K562 (cell line): ENCODE data around the gene SLC29A3. TPM values are rescaled to one million over a fixed set of nuclear protein-coding genes. Genes with fewer than 3 reads are reported as not detected.
A peak's percentile ranks its signal among the peaks of the same experiment; 100 is the strongest.

Source experiments
- ARHGAP35 ChIP-seq: fragments of 450-650 bp; IDR thresholded peaks from 2 replicates; pipeline ENCODE4 v1.6.1; 2018; ENCODE audit not compliant: partially characterized antibody
- BRD9 ChIP-seq: fragments of 450-650 bp; IDR thresholded peaks from 2 replicates; pipeline ENCODE4 v1.6.1; 2018; ENCODE audit warnings: low read depth; ENCODE audit not compliant: partially characterized antibody
- DDX20 ChIP-seq: fragments of 450-650 bp; IDR thresholded peaks from 2 replicates; pipeline ENCODE4 v1.6.1; 2016; ENCODE audit warnings: missing genetic modification characterization, low read depth, mild to moderate bottlenecking, missing compliant biosample characterization, moderate library complexity
- ETV5 ChIP-seq: sonication (generic); formaldehyde crosslinking; IDR thresholded peaks from 2 replicates; pipeline ENCODE4 v1.4.0; 2020; ENCODE audit warnings: low read depth, mild to moderate bottlenecking, missing genetic modification reagents
- LEF1 ChIP-seq: fragments of 450-650 bp; IDR thresholded peaks from 2 replicates; pipeline ENCODE4 v1.6.1; 2016; ENCODE audit warnings: mild to moderate bottlenecking
- NR2F6 ChIP-seq: fragments of 450-650 bp; formaldehyde crosslinking; IDR thresholded peaks from 2 replicates; pipeline ENCODE4 v1.4.0; 2020; ENCODE audit warnings: mild to moderate bottlenecking
- PTRF ChIP-seq: fragments of 450-650 bp; IDR thresholded peaks from 2 replicates; pipeline ENCODE4 v1.6.1; 2016; ENCODE audit warnings: mild to moderate bottlenecking, missing genetic modification characterization, missing compliant biosample characterization
- PURB ChIP-seq: sonication (generic); formaldehyde crosslinking; IDR thresholded peaks from 2 replicates; pipeline ENCODE4 v1.9.0; 2021; ENCODE audit warnings: low read depth, mild to moderate bottlenecking, missing genetic modification reagents
- RNF2 ChIP-seq: sonication (generic); IDR thresholded peaks from 2 replicates; pipeline ENCODE4 v1.6.1; 2016
- SAFB2 ChIP-seq: fragments of 200-400 bp; formaldehyde crosslinking; IDR thresholded peaks from 2 replicates; pipeline ENCODE4 v1.6.1; 2018; ENCODE audit warnings: borderline replicate concordance, low read length, low read depth, moderate library complexity; ENCODE audit not compliant: severe bottlenecking
- SAP30 ChIP-seq: fragments of 200-600 bp; sonication (generic); IDR thresholded peaks from 2 replicates; pipeline ENCODE4 v1.6.1; 2012; ENCODE audit warnings: borderline replicate concordance, low read depth, mild to moderate bottlenecking, moderate library complexity, low read length, control low read depth, inconsistent platforms; ENCODE audit not compliant: insufficient read depth, poor library complexity, severe bottlenecking
- SIN3A ChIP-seq, 2 experiments: fragments of 150-350 bp in 1 of 2; IDR thresholded peaks; 2 replicates each; pipeline ENCODE4 v1.6.1; 2011 to 2016; ENCODE audit warnings: borderline replicate concordance in 2 of 2, low read depth in 2 of 2, low read length in 2 of 2, mild to moderate bottlenecking in 2 of 2, moderate library complexity in 2 of 2; ENCODE audit not compliant: control insufficient read depth in 1 of 2
- SIRT6 ChIP-seq: IDR thresholded peaks from one replicate; pipeline ENCODE4 v1.6.1; 2012; ENCODE audit warnings: low read depth, mild to moderate bottlenecking, control low read depth, inconsistent platforms, low read length, moderate library complexity
- STAT6 ChIP-seq: sonication (generic); formaldehyde crosslinking; IDR thresholded peaks from 2 replicates; pipeline ENCODE4 v1.8.1; 2023; ENCODE audit warnings: mild to moderate bottlenecking, missing genetic modification reagents
- U2AF2 ChIP-seq: fragments of 200-400 bp; formaldehyde crosslinking; optimal IDR thresholded peaks from 2 replicates; pipeline ENCODE3; 2017; ENCODE audit warnings: low read depth, mild to moderate bottlenecking, low read length
- ZBTB8A ChIP-seq: fragments of 450-650 bp; IDR thresholded peaks from 2 replicates; pipeline ENCODE4 v1.6.1; 2018; ENCODE audit warnings: mild to moderate bottlenecking, moderate library complexity; ENCODE audit not compliant: partially characterized antibody
- ZHX1 ChIP-seq: fragments of 150-350 bp; conservative IDR thresholded peaks from 2 replicates; pipeline ENCODE4 v1.6.1; 2014; ENCODE audit warnings: low read length
- ZNF121 ChIP-seq: sonication (generic); formaldehyde crosslinking; conservative IDR thresholded peaks from 2 replicates; pipeline ENCODE4 v1.8.0; 2022; ENCODE audit warnings: missing genetic modification reagents
- ZNF197 ChIP-seq: fragments of 200-800 bp; sonication (Bioruptor generic); IDR thresholded peaks from 2 replicates; pipeline ENCODE4 v1.6.1; 2016; ENCODE audit warnings: low read depth, missing genetic modification characterization, missing compliant biosample characterization
- ZNF253 ChIP-seq: fragments of 250-450 bp; sonication (Bioruptor Pico); conservative IDR thresholded peaks from 2 replicates; pipeline ENCODE4 v1.6.1; 2021; ENCODE audit warnings: mild to moderate bottlenecking
- ZNF583 ChIP-seq: fragments of 250-450 bp; sonication (Bioruptor Pico); IDR thresholded peaks from 2 replicates; pipeline ENCODE4 v1.4.0; 2020
- polyA plus RNA-seq, 8 experiments: library from polyadenylated mRNA; depleted of rRNA in 4 of 8; stranded (reverse) in 5 of 8; unstranded in 3 of 8; fragments of >200 nt; fragmentation: Nextera tagmentation in 2 of 8; fragmentation: Illumina TruSeq in 1 of 8; extraction: Ambion mirVana in 2 of 8; extraction: Trizol in 1 of 8; gene quantifications; 2 replicates each; pipeline versions ENCODE4 v1.2.1 to v1.2.3, GENCODE V29; 2011 to 2014; ENCODE audit warnings: inconsistent platforms in 1 of 8, missing spikeins in 1 of 8
- total RNA-seq, 7 experiments: library from RNA; depleted of rRNA in 6 of 7; stranded (reverse); fragments of >200 nt in 6 of 7; fragmentation: Illumina TruSeq in 2 of 7; extraction: Trizol in 2 of 7; gene quantifications; 2 replicates each; pipeline versions ENCODE4 v1.2.1 to v1.2.3, GENCODE V29; 2011 to 2021; ENCODE audit warnings: low replicate concordance in 1 of 7
- TF ChIP-seq, protein P1 (sequence below): fragments of 250-450 bp; sonication (Bioruptor Pico); IDR thresholded peaks from 2 replicates; pipeline ENCODE4 v1.8.0; 2022; ENCODE audit warnings: moderate library complexity, mild to moderate bottlenecking, inconsistent platforms

The SLC29A3 gene
- total and polyA plus RNA-seq, 9 of the 15 experiments (the other 6 are each of a cell fraction or from before 2014, with no cell fraction given), result 2.1 to 10.7 (median 4.6) TPM

GRCh38 chr10:71343392-71343773 lies 24.3 kb downstream of the SLC29A3 start (continued):
- TF ChIP-seq ZHX1 (no peak), STAT6 (no peak), SIRT6 (no peak), SIN3A (IDR thresholded peaks at IDR 0.05; ENCODE audit: borderline replicate concordance in 2 of 2, control insufficient read depth in 1 of 2, low read depth in 2 of 2, low read length in 2 of 2) (no peak), U2AF2 (no peak), ZNF121 (CRISPR knock-in tag) (peak; percentile 54; the same call in 1 of the 2 replicates), PURB (no peak), ZNF253 (no peak), SAFB2 (no peak), BRD9 (no peak), PTRF (tag) (no peak), ETV5 (CRISPR knock-in tag) (no peak), SAP30 (no peak), NR2F6 (no peak), DDX20 (tag) (no peak), RNF2 (no peak), LEF1 (no peak), ZNF197 (CRISPR knock-in tag) (0 out of 2 replicates have a peak, but pooled peaks have one; percentile 27), ZBTB8A (no peak), ARHGAP35 (no peak), ZNF583 (CRISPR knock-in tag) (no peak)
- TF ChIP-seq, protein P1, sequence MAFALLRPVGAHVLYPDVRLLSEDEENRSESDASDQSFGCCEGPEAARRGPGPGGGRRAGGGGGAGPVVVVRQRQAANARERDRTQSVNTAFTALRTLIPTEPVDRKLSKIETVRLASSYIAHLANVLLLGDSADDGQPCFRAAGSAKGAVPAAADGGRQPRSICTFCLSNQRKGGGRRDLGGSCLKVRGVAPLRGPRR (CRISPR knock-in tag), result no peak
